PC-3 (cell line): ENCODE data around the gene HOXC12. TPM values are rescaled to one million over a fixed set of nuclear protein-coding genes. Genes with fewer than 3 reads are reported as not detected.

ENCODE experiments used
- ATAC-seq: fragments of 200-7000 bp; cut with Tn5 transposase; 2 replicates; pipeline ENCODE4 v1.9.1; 2020; ENCODE audit warnings: mild to moderate bottlenecking, moderate library complexity
- BruUV-seq: library from RNA; stranded (reverse); fragments of 400-500 nt; replicated peaks from 2 replicates; lab custom pipeline; 2021; lab: Mats Ljungman, UMichigan
- CTCF ChIA-PET: fragments of 300-600 bp; sonication (Branson Sonifier 250); formaldehyde crosslinking; loops from one replicate; lab custom pipeline; 2022; ENCODE audit warnings: antibody characterized with exemption; lab: Charles Lee
- POLR2A ChIA-PET: fragments of 300-600 bp; sonication (Branson Sonifier 250); formaldehyde crosslinking; loops from one replicate; lab custom pipeline; 2022; ENCODE audit warnings: antibody characterized with exemption; ENCODE audit not compliant: unreplicated experiment; lab: Charles Lee
- DNase-seq: peaks from one replicate; pipeline ENCODE4 v3.0.0-alpha.2; 2015
- H2AFZ ChIP-seq: fragments of 300-600 bp; sonication (generic); 2 replicates; pipeline ENCODE4 v1.6.0; 2016; ENCODE audit warnings: antibody characterized with exemption, low read length
- H3F3A ChIP-seq: fragments of 300-600 bp; sonication (generic); one replicate; pipeline ENCODE4 v1.6.0; 2017; ENCODE audit warnings: antibody characterized with exemption, low read length, control low read depth, mild to moderate bottlenecking; ENCODE audit not compliant: unreplicated experiment
- H3K27ac ChIP-seq: fragments of 300-600 bp; sonication (generic); 2 replicates; pipeline ENCODE4 v1.5.1; 2016; ENCODE audit warnings: mild to moderate bottlenecking, low read length
- H3K27me3 ChIP-seq: fragments of 300-600 bp; sonication (generic); 2 replicates; pipeline ENCODE4 v1.6.1; 2016; ENCODE audit warnings: low read length, mixed read lengths
- H3K36me3 ChIP-seq: fragments of 300-600 bp; sonication (generic); 2 replicates; pipeline ENCODE4 v1.6.1; 2016; ENCODE audit warnings: low read depth, mixed run types, low read length, mixed read lengths
- H3K4me1 ChIP-seq: fragments of 300-600 bp; sonication (generic); 2 replicates; pipeline ENCODE4 v1.5.1; 2016; ENCODE audit warnings: low read length; ENCODE audit not compliant: insufficient read depth
- H3K4me2 ChIP-seq: fragments of 300-600 bp; sonication (generic); 2 replicates; pipeline ENCODE4 v1.6.0; 2016; ENCODE audit warnings: low read length
- H3K4me3 ChIP-seq: fragments of 300-600 bp; sonication (generic); 2 replicates; pipeline ENCODE4 v1.5.1; 2016; ENCODE audit warnings: mild to moderate bottlenecking, low read length, mixed read lengths
- H3K79me2 ChIP-seq: fragments of 300-600 bp; sonication (generic); 2 replicates; pipeline ENCODE4 v1.6.1; 2017; ENCODE audit warnings: low read length, mixed read lengths
- H3K9ac ChIP-seq: fragments of 300-600 bp; sonication (generic); 2 replicates; pipeline ENCODE4 v1.6.0; 2016; ENCODE audit warnings: mild to moderate bottlenecking, low read length
- H3K9me2 ChIP-seq: fragments of 300-600 bp; sonication (generic); replicated peaks from 2 replicates; pipeline ENCODE4 v1.6.1; 2016; ENCODE audit warnings: mixed run types, low read length, mixed read lengths
- H3K9me3 ChIP-seq: fragments of 300-600 bp; sonication (generic); 2 replicates; pipeline ENCODE4 v1.6.1; 2016; ENCODE audit warnings: low read length, mixed read lengths
- H4K20me1 ChIP-seq: fragments of 300-600 bp; sonication (generic); 2 replicates; pipeline ENCODE4 v1.6.1; 2016; ENCODE audit warnings: low read length, mixed read lengths
- EZH2 ChIP-seq: fragments of 300-600 bp; sonication (generic); IDR thresholded peaks from one replicate; pipeline ENCODE4 v1.6.1; 2017; ENCODE audit warnings: antibody characterized with exemption, mild to moderate bottlenecking, low read length; ENCODE audit not compliant: unreplicated experiment
- EZH2phosphoT487 ChIP-seq: fragments of 300-600 bp; sonication (generic); IDR thresholded peaks from 2 replicates; pipeline ENCODE4 v1.6.1; 2018; ENCODE audit warnings: mild to moderate bottlenecking, antibody characterized with exemption, low read length, borderline replicate concordance
- intact Hi-C: fragments of 100-400 bp; cut with micrococcal nuclease; formaldehyde crosslinking; loops from 2 replicates; pipeline ENCODE4 v1.9.0; 2023
- total RNA-seq: library from RNA; depleted of rRNA; stranded (reverse); fragments of >200 nt; gene quantifications from 2 replicates; pipeline ENCODE4 v1.2.3, GENCODE V29; 2014
- TF ChIP-seq, protein P1 (sequence below): fragments of 300-600 bp; sonication (generic); conservative IDR thresholded peaks from 2 replicates; pipeline ENCODE4 v1.5.1; 2017; ENCODE audit warnings: antibody characterized with exemption, low read depth, mild to moderate bottlenecking, low read length

Gene HOXC12
- total RNA-seq, 1 experiment from 2014 or later, result 0.33 TPM

DNA sequence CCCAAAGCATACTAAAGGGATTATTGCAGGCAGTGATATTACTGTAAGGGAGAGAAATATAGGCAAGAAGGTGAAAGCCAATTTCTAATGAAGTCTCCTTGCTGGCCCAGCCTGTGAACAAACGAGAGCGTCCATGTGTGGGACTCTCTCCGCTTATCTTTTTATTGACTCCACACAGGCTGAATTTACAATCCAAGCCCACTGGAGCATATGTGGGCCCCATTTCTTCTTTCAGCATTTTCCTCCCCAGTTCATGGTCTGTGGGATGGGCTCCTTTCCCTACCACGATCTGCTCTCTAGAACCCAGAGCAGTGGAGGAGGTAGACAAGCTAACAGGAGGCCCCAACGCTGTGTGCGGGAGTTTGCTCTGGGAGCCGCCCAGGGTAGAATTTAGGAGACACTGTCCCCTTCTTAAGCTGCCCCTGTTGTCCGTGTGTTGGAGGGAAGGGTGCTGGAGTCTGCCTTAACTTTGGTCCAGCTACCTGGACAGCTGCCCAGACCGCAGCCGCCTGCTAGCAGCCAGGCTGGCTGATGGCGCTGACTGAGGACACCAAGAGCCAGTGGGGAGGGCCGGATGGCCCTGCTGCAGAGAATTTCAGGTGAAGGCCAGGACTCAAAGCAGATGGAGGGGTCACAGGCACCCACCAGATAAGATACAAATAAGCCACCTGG is 15.0 kb downstream of the HOXC12 start:
- ATAC-seq (no peak), DNase-seq (no peak)
- no peaks in the 10 kb centered on the region for H3K79me2 ChIP-seq
- intact Hi-C loops, result no loop called here
- no peak overlapping the region for H3K4me2 ChIP-seq
- no peak overlapping the region for H3K4me3 ChIP-seq
- H3K27ac ChIP-seq, result no peak overlapping the region
- POLR2A ChIA-PET, result no interaction called here
- H3K9me3 ChIP-seq, result no peaks in the 10 kb centered on the region
- no peaks in the 10 kb centered on the region for H3K9me2 ChIP-seq
- no peaks in the 10 kb centered on the region for H3F3A ChIP-seq
- no peak overlapping the region for H3K9ac ChIP-seq
- H3K4me1 ChIP-seq, result peaks cover 13% of the 10 kb centered on the region
- no peak overlapping the region for H2AFZ ChIP-seq
- H4K20me1 ChIP-seq, result no peaks in the 10 kb centered on the region
- CTCF ChIA-PET, result no interaction called here
- no peaks in the 10 kb centered on the region for H3K36me3 ChIP-seq
- no TSS peak for BruUV-seq
- H3K27me3 ChIP-seq, result no peaks in the 10 kb centered on the region
- TF ChIP-seq EZH2phosphoT487, result no peak
- TF ChIP-seq, protein P1, sequence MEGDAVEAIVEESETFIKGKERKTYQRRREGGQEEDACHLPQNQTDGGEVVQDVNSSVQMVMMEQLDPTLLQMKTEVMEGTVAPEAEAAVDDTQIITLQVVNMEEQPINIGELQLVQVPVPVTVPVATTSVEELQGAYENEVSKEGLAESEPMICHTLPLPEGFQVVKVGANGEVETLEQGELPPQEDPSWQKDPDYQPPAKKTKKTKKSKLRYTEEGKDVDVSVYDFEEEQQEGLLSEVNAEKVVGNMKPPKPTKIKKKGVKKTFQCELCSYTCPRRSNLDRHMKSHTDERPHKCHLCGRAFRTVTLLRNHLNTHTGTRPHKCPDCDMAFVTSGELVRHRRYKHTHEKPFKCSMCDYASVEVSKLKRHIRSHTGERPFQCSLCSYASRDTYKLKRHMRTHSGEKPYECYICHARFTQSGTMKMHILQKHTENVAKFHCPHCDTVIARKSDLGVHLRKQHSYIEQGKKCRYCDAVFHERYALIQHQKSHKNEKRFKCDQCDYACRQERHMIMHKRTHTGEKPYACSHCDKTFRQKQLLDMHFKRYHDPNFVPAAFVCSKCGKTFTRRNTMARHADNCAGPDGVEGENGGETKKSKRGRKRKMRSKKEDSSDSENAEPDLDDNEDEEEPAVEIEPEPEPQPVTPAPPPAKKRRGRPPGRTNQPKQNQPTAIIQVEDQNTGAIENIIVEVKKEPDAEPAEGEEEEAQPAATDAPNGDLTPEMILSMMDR, result no peak
- no peak for TF ChIP-seq EZH2

DNA sequence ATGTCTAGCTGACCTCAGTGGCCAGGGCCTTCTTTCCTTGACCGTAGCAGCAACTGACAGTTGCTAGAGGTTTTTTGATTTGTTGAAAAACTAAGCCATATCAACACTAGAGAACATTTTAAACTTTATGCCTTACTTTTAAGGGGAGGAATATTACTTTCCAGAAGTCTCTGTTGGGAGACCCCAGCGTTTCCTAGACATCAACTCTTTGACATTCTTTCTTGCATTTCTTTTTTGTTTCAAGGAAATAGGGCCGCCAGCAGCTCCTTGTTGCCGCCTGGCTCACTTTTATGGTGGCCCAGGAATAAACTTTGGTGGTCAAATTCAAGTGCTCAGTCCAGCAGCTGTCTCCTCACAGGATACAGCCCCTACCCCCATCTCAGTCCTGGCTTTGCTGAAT is 15.7 kb downstream of the HOXC12 start:
- ChIA-PET POLR2A (no interaction called here), CTCF (no interaction called here)
- Histone ChIP-seq H3K9ac (no peak overlapping the region), H3K4me2 (no peak overlapping the region), H3K4me1 (peaks cover 13% of the 10 kb centered on the region), H3K9me3 (no peaks in the 10 kb centered on the region), H3K36me3 (no peaks in the 10 kb centered on the region), H3F3A (no peaks in the 10 kb centered on the region), H4K20me1 (no peaks in the 10 kb centered on the region), H3K4me3 (no peak overlapping the region), H2AFZ (no peak overlapping the region), H3K9me2 (no peaks in the 10 kb centered on the region), H3K27ac (no peak overlapping the region), H3K79me2 (no peaks in the 10 kb centered on the region), H3K27me3 (no peaks in the 10 kb centered on the region)
- ATAC-seq, result no peak
- TF ChIP-seq, protein P1, result no peak
- no peak for TF ChIP-seq EZH2phosphoT487
- TF ChIP-seq EZH2, result no peak
- no peak for DNase-seq
- intact Hi-C loops, result no loop called here
- BruUV-seq, result no TSS peak

DNA sequence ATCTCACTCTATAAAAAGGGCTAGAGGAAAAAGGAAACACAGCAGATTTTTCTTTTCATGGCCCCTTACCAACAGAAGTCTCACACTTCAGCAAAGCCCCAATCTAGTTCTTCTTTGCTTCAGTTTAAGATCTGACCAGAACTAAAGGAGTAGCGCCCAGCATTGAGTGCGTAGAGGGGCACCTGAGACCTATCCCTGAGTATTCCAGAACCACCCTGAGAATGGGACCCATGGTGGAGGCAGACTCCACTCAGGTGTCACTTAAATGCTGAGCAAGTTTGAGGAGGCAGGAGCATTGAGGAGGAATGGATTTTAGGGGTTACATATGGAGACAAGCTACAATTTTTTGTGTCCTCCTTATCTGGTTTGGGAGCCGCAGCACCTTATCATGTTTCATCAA is 16.4 kb downstream of the HOXC12 start:
- H3F3A ChIP-seq, result no peaks in the 10 kb centered on the region
- ATAC-seq, result no peak
- H3K4me3 ChIP-seq, result no peak overlapping the region
- H4K20me1 ChIP-seq, result no peaks in the 10 kb centered on the region
- H3K4me1 ChIP-seq, result peaks cover 13% of the 10 kb centered on the region
- H3K36me3 ChIP-seq, result no peaks in the 10 kb centered on the region
- no peaks in the 10 kb centered on the region for H3K79me2 ChIP-seq
- H3K27me3 ChIP-seq, result no peaks in the 10 kb centered on the region
- no peak overlapping the region for H3K9ac ChIP-seq
- H2AFZ ChIP-seq, result no peak overlapping the region
- DNase-seq, result no peak
- no peaks in the 10 kb centered on the region for H3K9me2 ChIP-seq
- no peak overlapping the region for H3K4me2 ChIP-seq
- ChIA-PET POLR2A (no interaction called here), CTCF (no interaction called here)
- H3K27ac ChIP-seq, result no peak overlapping the region
- no peak for TF ChIP-seq EZH2
- TF ChIP-seq, protein P1, result no peak
- TF ChIP-seq EZH2phosphoT487, result no peak
- intact Hi-C loops, result no loop called here
- H3K9me3 ChIP-seq, result no peaks in the 10 kb centered on the region
- no TSS peak for BruUV-seq
